Fibroblast of the conjunctiva (primary cell): Measurements from ENCODE around the gene IQGAP2.
A peak's percentile ranks its signal among the peaks of the same experiment; 100 is the strongest.

Experiments
- DNase-seq: peaks from one replicate; pipeline ENCODE4 v3.0.0-alpha.2; 2010; ENCODE audit warnings: low read depth

The IQGAP2 gene

DNA sequence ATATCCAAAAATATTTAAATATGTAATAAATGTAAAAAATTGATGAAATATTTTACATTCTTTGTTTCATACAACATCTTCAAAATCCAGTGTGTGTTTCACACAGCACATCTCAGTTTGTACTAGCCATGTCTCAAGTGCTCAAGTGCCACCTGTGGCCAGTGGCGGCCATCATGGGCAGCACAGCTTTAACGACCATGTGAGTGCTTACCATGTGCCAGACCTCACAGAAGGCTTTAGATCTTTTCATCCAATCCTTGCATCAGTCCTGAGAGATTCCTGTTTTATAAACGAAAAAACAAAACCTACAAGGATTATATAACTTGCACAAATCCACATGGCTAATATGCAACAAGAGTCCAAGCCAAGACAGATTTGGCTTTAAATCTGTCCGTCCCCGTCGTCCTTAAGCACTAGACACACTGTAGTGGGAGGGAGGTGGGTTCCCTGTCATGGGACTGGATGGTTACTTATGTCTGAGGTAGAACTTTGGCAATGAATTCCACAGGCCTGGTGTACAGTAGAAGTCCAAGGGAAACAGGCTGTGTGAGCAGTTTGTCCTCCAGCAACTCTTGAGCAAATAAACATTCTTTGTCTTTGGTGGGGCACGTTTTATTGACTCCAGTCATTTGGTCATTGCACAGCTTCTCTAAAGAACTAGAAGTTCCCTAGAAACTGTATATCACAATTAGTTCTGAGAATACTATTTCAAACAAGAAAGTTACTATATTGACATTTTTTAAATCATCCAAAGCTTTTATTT is 287.8 kb downstream of the IQGAP2 start:
- peak; percentile 64 for DNase-seq

DNA sequence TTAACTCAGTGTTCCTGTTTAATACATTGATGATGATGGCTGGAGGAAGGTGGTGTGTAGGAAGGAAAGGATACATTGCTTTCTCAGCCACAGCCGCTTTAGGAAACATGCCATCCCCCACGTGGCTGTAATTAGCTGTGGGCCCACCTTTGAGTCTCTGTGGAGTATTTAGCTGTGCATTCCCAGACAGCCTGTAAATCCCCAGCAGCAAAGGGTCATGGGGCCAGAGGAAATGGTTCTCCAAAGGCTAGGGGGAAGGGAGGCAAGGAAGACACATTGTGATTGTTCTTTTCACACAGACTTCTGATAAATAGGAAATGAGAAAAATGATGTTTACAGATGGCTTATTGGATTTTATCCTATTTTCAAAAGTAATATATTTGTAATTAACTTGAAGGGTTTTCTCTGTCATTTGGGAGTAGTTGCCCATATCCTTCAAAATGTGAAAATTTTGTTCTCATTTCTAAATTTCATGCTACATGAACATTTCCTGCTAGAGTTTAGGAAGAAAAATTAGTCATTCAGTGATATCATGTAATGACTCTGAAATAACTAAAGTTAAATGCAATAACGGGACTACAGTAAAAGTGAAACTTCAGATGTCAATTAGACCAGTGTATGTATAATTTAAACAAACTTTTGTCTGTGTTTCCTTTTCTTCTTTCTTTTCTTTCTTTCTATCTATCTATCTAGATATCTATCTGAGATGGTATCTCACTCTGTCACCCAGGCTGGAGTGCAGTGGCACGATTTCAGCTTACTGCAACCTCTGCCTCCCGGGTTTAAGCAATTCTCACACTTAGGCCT is 288.6 kb downstream of the IQGAP2 start:
- no peak for DNase-seq

DNA sequence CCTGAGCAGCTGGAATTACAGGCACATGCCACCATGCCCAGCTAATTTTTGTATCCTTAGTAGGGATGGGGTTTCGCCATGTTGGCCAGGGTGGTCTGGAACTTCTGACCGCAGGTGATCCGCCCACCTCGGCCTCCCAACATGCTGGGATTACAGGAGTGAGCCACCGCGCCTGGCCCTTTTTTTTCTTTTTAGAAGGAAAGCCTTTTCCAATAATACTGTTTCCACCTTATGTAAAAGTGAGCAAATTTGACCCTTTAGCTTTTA is 289.1 kb downstream of the IQGAP2 start:
- no peak for DNase-seq

DNA sequence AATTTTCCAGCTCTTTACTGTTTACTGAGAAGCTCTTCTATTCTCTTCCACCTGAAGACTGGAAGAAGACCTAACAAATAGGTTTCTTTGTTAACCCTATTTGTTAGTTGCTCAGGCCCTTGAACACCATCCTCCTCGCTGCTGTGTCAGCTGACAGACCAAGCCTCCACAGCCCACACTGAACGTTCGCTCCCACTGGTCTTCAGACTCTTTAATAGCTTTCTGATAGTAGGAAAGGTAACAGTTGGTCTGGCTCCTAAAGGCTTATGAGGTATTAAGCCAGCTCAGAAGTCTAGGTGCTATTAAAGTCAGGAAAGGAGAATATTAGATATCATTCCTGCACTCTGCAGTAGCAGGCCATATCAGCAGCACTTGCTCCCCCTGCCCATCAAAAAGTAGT is 289.6 kb downstream of the IQGAP2 start:
- DNase-seq = no peak

DNA sequence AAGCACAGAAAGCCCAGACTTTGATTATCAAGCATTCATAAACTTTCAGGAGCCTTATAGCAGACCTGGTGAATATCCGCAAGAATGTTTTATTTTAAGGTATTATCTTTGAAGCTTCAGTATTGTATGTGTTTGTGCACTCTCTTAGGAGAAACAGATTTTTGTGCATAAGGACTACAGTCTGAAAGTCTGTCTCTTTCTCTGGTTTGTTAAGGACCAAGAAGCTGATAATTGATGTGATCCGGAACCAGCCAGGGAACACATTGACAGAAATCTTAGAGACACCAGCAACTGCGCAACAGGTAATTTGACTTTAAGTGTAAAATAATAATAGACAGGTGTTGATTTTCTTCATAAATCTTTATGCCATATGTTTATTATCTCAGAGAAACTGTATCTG is 290.1 kb downstream of the IQGAP2 start:
- no peak for DNase-seq

DNA sequence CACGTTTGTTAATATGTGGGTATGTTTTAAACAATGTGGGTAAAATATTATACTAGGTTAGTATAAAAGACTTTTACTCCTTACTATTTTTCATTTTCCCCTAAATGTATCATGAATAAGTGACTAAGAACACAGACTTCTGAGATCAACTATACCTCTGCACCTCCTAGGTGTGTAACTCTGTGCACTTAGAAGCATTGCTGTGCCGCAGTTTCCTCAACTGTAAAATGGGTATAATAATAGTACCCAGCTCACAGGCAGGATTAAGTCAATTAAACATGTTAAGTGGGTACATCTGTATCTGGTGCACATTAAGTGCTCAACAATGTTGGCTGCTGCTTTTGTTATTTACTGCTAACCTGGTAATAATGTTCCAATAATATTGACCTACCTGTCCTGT is 291.2 kb downstream of the IQGAP2 start:
- no peak for DNase-seq

DNA sequence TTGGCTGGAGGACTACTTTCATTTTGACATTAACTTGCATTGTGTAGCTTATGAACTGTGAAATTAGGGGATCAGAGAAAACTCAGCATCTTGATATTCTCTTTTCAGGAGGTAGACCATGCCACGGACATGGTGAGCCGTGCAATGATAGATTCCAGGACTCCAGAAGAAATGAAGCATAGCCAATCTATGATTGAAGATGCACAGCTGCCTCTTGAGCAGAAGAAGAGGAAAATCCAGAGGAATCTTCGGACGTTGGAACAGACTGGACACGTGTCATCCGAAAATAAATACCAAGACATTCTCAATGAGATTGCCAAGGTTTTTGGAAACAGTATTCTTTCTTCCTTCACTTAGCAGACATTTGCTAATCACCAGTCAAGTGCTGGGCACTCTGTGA is 292.3 kb downstream of the IQGAP2 start:
- DNase-seq = no peak

DNA sequence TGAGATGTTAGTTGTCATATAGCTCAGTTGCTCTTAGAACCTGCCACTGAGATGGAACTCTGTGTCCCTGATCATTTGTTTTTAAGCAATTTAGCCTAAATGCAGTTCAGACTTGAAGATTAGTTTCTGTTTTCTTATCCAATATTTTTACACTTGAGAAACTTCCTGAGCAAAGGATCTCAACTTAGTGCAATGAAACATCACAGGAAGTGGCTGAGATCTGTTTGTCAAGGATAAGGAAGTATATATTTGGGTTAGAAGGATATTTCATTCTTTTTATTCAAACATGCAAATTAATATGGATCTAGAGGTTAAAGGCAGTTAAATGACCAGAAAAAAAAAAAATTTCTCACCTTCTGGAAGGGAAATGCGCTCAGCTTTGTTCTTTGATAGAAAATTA is 293.2 kb downstream of the IQGAP2 start:
- no peak for DNase-seq

DNA sequence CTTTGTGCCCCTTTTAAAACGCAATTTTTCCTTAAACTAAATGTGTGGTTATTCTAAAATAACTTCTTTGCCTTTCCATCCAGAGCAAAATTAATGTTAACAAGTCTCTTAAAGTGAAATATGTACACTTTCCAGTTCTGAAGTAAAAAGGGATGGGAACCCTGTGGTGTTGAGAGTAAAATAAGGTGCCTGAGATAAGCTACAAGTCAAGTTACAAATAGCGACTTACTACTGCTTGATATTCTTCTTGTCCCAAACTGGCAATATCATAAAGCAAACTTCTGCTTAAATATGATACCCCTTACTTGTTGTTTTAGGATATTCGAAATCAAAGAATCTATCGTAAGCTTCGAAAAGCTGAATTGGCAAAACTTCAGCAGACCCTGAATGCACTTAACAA is 294.6 kb downstream of the IQGAP2 start:
- DNase-seq = no peak

DNA sequence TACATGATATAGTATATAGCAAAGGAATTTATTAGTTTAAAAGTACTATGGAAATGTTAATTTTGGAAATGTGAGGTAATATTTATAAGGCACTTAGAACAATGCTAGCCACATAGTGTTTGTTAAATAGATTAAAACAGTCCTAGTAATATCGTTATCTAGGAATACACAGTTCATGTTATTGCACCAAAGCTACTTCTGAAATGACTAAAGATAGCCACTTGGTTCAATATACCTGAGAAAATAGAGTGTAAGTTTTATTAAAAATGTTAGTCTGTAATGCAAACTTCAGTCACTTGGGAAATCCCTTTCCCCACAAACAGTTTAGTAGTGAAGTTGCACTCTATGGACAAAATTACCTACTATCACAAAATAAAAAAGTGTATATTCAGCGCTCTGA is 297.5 kb downstream of the IQGAP2 start:
- DNase-seq = no peak

DNA sequence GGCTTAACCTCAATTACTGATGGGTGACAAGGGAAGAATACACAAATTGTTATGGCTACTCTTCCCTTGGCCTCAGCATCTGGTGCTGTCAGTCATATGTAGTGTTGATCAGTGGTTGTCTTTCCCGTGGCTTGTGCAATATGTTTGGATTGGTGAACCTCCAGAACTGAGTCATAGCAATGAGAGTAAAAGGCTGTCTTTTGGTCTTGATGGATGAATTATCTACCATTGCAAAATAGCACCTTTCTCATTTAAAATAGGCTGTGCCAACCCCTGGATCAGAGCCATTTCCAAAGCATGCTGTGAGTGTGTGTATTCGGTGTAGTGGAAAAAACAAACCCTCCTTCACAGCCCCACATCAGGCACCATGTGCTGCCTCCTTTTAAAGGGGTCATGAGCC is 298.2 kb downstream of the IQGAP2 start:
- peak; percentile 80 for DNase-seq

DNA sequence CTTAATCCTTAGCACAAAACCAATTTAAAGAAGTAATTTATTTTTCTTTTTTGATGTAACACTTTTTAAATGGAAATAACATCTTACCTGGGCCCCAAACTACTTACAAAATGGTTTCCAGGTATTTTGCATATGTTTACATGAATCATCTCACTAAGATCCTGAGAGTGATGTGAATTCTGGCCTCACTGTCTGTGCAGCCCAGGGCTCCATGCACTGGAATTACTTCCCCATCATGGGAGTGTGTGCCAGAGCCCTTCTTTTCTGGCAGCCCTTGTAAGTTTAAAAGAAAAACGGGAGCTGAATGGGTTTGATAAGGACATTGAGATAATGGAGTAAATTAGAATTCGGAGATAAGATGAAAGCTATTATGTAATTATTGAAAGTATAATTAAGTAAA is 300.6 kb downstream of the IQGAP2 start:
- no peak for DNase-seq

DNA sequence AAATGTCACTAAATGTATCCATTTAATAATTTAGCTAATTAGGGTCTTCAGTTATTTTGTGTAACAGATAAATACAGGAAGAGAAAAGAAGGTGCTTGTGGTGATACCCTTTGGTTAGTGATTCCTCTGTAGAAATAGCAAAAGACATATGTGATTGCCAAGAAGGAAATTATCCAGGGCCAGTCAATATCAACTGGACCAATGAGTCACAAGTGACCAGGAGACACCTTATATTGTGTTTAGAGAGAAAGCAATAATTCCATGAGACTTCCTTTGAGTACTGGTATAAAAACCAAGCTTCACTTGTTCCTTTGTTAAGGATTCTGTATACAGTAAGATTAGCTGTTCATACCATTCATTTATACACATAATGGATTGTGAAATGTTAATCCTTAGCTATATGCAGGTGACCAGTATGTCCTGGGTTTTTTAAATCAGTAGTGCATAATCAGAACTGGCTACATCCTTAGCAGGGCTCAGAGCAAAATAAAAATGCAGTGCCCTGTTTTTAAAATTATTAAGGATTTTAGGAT is 301.1 kb downstream of the IQGAP2 start:
- no peak for DNase-seq

DNA sequence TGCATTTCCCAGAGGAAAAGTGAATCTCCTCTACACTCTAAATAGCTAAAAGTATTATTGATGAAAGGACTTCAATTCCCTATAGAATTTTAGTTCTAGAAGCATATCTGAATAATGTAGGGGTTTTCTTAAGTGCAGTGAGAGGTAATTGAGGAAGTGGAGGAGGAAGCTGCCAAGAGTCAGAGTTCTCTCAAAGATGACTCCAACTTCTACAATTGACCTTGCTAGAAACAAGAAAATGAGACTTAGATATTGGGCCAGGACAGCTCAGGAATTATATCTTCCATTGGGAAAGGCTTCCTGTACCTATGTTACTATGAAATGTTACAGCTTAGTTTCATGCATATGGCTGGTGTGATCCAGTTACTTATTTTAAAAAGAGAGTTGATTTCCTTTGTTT is 302.5 kb downstream of the IQGAP2 start:
- no peak for DNase-seq

DNA sequence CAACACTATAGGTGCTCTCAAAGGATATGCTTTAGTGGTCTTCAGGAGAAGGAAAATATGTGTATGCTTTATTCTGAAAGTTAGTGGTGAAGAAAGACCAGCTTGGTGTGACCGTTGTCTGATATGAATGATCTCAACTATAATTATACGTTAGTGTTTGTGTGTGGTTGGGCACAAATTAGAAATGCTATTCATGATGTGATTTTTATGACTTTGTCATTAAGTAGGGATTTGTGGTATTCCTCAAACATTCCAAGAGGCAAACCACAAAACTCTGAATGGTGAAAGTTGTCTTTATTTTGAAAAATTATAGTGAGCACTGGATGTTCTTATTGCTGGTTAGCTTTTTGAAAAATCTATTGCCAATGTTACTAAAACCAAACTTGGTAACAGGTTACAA is 306.7 kb downstream of the IQGAP2 start:
- DNase-seq = no peak

DNA sequence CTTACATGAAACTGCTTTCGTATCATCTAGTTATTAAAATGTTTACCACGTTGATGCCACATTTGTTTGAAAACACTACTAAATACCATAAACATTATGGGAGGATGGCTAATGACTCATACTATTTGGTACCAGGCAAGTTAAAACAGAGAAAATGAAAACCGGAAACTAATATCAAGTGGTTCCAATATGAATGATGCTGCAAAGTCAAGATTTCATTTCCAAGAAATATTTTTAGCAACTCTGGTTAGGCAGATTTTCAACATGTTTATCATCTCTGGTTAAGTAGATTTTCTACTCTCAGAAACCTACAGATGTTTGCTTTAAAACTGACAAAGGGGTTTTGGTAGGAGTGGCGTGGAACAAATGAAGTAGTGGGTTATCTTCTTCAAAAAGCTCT is 307.9 kb downstream of the IQGAP2 start:
- DNase-seq = no peak

DNA sequence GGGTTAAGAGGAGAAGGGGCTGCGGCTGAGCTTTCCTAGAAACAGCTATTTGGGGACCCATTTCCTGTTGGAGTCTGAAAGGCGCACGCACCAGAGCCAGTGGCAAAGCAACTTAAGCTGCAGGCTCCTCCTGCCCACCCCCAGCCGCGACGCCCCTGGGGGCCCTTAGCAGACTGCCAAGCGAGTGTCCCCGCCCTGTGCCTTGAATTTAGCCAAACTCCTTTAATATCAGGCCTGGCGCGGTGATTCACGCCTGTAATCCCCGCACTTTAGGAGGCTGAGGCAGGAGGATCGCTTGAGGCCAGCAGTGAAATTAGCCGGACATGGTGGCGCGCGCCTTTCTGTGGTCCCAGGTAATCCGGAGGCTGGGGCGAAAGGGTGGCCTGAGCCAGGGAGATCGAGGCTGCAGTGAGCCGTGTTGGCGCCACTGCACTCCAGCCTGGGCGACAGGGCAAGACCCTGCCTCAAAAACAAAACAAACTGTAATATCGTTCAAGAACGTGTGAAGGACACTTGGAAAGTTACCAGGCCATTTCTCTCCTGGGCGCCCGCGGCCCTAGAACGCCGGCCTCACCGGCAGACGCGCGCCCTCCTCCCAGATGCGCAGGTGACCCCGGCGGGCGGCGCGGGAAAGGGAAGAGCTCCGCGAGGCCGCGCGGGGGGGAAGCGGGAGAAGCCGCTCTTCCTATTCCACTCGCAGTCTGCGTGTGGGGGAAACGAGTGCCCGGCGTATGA is 311.8 kb downstream of the IQGAP2 start:
- no peak for DNase-seq

DNA sequence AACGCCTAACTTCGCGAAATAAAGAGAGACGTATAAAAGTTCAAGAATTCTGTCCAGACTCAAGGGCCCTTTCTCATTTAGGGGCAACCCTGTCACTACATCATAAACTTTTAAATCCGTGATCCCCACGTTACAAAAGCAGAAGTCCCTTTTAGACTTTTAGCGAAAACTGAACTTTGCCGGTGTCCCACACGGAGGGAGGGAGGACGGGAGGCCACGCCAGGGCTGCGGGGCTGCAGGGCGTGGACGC is 312.3 kb downstream of the IQGAP2 start:
- no peak for DNase-seq

DNA sequence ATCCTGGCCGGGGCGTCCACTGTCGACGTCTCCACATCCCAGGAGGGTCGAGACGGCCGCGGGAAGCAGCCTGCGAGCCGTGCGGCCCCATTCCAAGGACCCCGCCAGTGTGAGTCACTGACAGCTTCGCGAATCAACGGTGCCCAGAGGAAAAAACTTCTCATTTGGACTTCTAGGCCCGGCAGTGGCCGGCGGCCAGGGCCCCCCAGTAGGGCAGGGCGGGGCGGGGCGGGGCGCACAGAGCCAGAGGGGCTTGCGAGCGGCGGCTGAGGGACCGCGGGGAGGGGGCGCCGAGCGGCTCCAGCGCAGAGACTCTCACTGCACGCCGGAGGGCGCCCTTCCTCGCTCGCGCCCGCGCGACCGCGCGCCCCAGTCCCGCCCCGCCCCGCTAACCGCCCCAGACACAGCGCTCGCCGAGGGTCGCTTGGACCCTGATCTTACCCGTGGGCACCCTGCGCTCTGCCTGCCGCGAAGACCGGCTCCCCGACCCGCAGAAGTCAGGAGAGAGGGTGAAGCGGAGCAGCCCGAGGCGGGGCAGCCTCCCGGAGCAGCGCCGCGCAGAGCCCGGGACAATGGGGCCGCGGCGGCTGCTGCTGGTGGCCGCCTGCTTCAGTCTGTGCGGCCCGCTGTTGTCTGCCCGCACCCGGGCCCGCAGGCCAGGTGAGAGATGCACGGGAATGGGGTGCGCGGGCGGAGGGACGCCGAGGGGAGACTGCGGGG is 312.8 kb downstream of the IQGAP2 start, which contains the start of gene F2R:
Gene F2R, plus strand, starts transcription at position 391 of the 720 bp plus-strand sequence. Its CDS starts 182 bp downstream, at position 573.
- peak; percentile 57 for DNase-seq

DNA sequence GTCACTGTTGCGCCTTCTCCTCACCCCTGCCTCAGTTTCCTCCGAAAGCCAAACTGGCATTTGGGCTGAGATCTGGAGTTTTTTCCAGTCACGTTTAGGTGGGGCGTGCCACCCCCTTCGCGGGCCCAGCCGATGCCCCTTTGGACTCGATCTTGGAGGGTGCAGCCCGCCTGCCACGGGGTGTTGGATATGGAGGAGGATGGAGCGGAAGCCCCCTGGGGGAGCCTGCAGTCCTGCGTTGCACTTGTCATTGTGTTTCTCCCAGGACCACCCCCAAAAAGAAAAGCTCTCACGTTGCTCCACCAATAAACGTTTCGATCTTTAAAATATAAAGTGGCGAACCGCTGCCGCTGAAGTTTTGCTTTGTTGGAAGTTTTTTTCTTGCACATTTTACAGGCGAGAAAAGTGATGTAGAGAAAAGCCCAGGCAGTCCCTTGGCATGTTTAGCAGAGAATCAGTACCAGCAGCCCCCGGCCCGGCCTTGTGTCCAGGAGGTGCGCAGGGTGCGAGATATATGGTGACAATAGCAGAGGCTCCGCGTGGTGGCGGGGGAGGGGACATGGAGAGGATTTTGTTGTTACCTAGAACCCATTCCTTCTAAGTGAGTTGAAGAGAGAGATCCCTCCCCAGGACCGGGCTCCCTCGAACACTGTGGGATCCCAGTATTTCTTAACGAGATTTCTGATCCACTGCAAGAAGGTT is 313.5 kb downstream of the IQGAP2 start:
- DNase-seq = no peak

DNA sequence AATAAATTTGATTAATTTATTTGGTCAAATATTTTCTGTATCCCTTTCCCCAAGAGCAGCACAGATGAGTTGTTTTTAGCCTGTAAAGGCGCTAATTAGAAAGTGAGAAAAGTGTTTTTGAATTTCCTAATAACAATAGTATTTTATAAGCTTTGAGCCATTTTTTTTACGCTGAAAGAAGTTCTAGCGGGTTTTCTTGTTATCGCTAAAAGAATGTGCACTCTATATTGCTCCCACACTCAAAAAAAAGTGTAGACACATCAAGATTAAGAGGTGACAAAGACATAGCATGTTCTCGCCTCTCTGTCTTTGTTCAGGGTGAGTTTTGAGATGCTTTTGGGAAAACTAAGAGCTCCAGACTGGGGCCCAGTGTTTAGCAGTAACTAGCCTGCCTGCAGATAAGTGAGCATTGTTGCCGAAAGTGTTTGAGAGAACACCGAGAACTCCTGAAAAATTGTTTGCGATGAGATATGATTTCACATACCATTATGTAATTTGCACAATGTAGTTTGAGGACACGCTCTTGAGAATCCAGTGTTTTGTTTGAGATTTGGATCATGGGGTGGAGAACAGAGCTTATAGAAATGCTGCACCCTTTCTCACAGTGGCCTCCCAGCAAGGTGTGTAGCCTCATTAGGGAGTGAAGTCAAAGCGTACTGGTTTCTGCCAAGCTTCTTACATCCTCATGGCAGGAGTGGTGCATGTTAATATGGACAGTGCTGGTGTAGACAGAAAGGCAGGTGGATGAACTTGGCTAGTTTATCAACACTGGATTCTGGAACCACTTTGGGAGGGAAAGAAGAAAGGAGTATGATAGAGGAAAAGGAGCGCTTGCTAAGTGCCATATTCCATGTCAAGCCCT is 314.4 kb downstream of the IQGAP2 start:
- no peak for DNase-seq
